AG09309 (cell line): Measurements from ENCODE around the gene FBXL12.

Experiments
- DNase-seq: peaks from one replicate; pipeline ENCODE4 v3.0.0-alpha.2; 2010; ENCODE audit warnings: low read depth
- H3K4me3 ChIP-seq: 2 replicates; pipeline ENCODE4 v1.5.1; 2011; ENCODE audit warnings: mild to moderate bottlenecking, low read depth, low read length, moderate library complexity; ENCODE audit not compliant: control insufficient read depth
- TF ChIP-seq, protein P1 (sequence below): IDR thresholded peaks from 2 replicates; pipeline ENCODE4 v1.5.1; 2011; ENCODE audit warnings: mild to moderate bottlenecking, low read depth, low read length, inconsistent platforms; ENCODE audit not compliant: insufficient read depth, control insufficient read depth; ENCODE audit errors: missing control alignments

FBXL12 gene

DNA sequence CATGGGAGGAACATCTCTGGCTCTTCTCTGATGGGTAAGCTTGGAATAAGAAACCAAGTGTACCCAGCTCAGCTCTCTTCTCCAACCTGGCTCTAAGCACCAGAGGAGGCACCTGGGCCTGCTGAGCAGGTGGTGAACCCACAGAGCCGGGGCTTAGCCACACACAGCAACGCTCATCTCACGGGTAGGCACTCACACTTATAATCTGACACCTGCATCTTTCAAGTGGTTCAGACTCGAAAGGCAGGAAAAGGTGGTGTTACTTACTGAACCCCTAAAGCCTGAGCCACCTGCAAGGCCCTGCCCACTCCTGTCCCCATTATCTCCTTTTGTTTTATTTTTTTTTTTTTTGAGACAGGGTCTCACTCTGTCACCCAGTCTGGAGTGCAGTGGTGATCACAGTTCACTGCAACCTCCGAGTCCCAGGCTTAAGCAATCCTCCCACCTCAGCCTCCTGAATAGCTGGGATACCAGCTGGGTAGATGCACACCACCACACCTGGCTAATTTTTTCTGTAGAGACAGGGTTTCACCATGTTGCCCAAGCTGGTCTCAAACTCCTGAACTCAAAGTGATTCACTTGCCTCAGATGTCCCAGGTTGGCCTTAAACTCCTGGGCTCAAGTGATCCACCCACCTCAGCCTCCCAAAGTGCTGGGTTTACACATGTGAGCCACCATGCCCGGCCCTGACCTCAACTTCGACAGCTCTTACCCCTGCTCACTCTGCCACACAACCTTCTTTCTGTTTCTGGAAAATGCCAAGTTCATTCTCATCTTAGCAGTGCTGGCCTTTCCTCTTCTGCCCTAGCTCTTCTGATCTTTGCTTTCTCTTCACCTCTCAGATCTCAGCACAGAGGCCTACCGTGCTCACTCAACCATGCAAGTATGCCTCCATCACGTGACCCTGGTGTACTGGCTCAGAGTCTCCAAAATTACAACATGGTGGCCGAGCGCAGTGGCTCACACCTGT is 9.7 kb downstream of the FBXL12 start:
- H3K4me3 ChIP-seq: no peak overlapping the region
- TF ChIP-seq, protein P1, sequence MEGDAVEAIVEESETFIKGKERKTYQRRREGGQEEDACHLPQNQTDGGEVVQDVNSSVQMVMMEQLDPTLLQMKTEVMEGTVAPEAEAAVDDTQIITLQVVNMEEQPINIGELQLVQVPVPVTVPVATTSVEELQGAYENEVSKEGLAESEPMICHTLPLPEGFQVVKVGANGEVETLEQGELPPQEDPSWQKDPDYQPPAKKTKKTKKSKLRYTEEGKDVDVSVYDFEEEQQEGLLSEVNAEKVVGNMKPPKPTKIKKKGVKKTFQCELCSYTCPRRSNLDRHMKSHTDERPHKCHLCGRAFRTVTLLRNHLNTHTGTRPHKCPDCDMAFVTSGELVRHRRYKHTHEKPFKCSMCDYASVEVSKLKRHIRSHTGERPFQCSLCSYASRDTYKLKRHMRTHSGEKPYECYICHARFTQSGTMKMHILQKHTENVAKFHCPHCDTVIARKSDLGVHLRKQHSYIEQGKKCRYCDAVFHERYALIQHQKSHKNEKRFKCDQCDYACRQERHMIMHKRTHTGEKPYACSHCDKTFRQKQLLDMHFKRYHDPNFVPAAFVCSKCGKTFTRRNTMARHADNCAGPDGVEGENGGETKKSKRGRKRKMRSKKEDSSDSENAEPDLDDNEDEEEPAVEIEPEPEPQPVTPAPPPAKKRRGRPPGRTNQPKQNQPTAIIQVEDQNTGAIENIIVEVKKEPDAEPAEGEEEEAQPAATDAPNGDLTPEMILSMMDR: no peak
- no peak for DNase-seq

DNA sequence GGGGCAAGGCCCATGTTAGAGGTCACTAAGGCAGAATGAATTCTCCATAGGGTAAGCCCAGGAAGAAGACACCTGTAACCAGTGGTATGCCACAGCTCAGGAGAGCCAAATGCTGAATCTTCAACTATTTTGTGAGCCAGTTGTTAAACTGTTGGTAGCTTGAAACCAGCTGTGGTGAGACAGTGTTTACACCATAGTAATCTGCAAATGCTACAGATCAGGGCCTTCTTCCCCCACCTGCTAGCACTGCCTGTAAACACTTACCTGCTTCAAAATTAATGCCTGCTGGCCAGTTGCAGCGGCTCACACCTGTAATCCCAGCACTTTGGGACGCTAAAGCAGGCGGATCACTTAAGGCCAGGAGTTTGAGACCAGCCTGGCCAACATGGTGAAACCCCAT is 12.1 kb downstream of the FBXL12 start:
- TF ChIP-seq, protein P1: no peak
- DNase-seq: no peak
- H3K4me3 ChIP-seq: no peak overlapping the region

DNA sequence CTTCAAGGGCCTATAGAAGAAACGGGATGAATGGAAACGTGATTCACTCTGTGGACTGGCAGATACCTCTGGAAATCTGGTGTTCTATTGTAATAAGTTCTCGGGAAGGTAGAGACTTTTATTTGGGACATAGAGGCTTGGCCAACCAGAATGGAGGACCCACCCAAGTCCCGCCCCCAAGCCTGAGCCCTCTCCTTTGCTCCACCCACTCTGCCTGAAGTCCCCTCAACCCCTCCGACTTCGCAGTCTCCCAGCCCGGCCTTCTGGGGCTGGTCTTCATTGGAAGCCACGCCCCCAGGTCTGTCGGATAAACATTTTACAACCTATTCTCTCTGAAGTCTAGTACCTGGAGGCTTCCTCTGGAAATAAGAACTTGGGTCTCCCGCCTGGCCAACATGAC is 16.9 kb downstream of the FBXL12 start:
- TF ChIP-seq, protein P1: no peak
- no peak overlapping the region for H3K4me3 ChIP-seq
- no peak for DNase-seq

DNA sequence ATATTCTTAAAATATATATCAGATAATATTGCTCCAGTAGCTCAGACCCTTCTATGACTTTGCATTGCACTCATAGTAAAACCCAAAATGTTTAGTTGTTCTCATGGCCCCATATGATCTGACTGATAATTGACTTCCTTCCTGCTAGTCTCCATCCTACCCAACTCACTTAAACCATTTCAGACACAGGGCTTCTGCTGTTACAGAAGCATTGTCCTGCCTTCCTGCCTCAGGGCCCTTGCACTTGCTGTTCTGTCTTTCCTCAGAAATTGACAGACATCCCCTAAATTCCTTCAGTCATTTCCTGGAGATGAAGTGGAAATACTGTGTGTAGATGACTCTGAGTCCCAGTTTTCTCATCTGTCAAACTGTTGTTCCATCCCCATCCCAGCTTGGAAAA is 19.7 kb downstream of the FBXL12 start:
- DNase-seq: no peak
- TF ChIP-seq, protein P1: no peak

DNA sequence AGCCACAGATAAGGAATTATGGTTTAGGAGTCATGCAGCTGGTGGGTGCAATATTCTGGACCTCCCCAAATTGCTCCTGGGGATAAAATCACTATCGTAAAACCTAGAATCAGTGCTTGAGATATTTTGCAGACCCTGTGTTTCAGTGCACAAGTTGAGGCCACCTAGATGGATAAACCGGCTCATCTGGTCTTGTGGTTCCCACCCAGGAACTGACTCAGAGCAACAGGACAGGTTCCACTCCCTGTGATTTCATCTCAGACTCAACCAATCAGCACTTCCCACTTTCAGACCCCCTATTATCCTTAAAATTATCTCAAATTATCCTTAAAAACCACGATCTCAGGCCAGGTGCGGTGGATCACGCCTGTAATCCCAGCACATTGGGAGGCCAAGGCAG is 21.0 kb downstream of the FBXL12 start:
- no peak overlapping the region for H3K4me3 ChIP-seq
- DNase-seq: no peak
- TF ChIP-seq, protein P1: no peak

More for the DNA sequence above, 19.7 kb downstream of the FBXL12 start:
- H3K4me3 ChIP-seq: no peak overlapping the region

DNA sequence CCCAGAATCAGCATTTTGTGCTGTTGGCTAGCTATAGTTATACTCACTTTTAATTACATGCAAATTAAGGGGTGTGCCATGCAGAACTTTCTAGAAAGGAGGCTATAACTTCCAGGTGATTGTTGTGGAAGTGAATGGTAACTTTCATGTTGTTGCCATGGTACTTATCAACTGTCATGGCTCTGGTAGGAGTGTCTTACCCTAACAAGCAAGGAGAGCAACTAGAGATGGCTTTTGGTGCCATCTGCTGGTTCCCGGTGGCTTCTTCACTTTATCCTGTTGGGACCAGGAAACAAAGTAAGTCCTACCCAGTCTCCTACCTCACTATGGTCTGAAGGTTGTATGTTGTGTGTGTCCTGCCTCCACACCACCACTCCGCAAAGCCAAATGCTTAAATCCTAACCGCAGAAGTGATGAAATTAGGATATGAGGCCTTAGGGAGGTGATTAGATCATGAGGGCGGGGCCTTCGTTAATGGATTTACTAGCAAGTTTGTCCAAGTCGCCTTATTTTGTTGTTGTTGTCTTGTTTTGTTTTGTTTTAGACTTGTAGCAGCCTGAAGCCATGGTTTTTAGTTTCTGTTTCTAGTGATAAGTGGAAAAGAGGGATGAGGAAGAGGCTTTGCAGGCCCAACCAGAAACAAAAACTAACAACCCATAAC is 22.6 kb downstream of the FBXL12 start:
- peak; percentile 77 for DNase-seq
- TF ChIP-seq, protein P1: peak; percentile 86
- no peak overlapping the region for H3K4me3 ChIP-seq
